Measurements from ENCODE around the gene ZNF670. TPM values are rescaled to one million over a fixed set of nuclear protein-coding genes. Genes with fewer than 3 reads are reported as not detected.

Gene ZNF670
- total RNA-seq, 2 donors from 2014 or later, result 1.7 to 2.6 TPM

GRCh38 chr1:247118946-247119446 is 40.4 kb upstream of the ZNF670 start:
- Histone ChIP-seq H3K9ac (ENCODE audit: low read depth in 2 of 2, low read length in 2 of 2) (no peak overlapping the region), H3K4me1 (no peaks in the 10 kb centered on the region), H3K9me3 (no peaks in the 10 kb centered on the region), H3K27me3 (no peaks in the 10 kb centered on the region), H3K4me3 (no peak overlapping the region), H3K27ac (no peak overlapping the region), H3K36me3 (no peaks in the 10 kb centered on the region)
- TF ChIP-seq CTCF (IDR thresholded peaks at IDR 0.05), result peak; percentile 22
- DNase-seq, result no peak
- intact Hi-C loops (cut with DNase I), result no loop called here

- Histone ChIP-seq H3K36me3 (no peaks in the 10 kb centered on the region), H3K9ac (ENCODE audit: low read depth in 2 of 2, low read length in 2 of 2) (no peak overlapping the region), H3K4me1 (no peaks in the 10 kb centered on the region), H3K9me3 (no peaks in the 10 kb centered on the region), H3K27me3 (no peaks in the 10 kb centered on the region), H3K27ac (no peak overlapping the region), H3K4me3 (no peak overlapping the region)
- no peak for TF ChIP-seq CTCF (IDR thresholded peaks at IDR 0.05)
- no peak for DNase-seq
- intact Hi-C loops (cut with DNase I), result no loop called here
Observed at GRCh38 chr1:247115545-247115944, 36.9 kb upstream of the ZNF670 start.

- no peaks in the 10 kb centered on the region for H3K9me3 ChIP-seq
- H3K4me3 ChIP-seq, result no peak overlapping the region
- H3K27ac ChIP-seq, result no peak overlapping the region
- no peaks in the 10 kb centered on the region for H3K36me3 ChIP-seq
- no peak overlapping the region for H3K9ac ChIP-seq (ENCODE audit: low read depth in 2 of 2, low read length in 2 of 2)
- H3K4me1 ChIP-seq, result no peaks in the 10 kb centered on the region
- intact Hi-C loops (cut with DNase I), result no loop called here
- H3K27me3 ChIP-seq, result no peaks in the 10 kb centered on the region
- TF ChIP-seq CTCF (IDR thresholded peaks at IDR 0.05), result no peak
- no peak for DNase-seq
Observed at GRCh38 chr1:247115141-247115510, 36.5 kb upstream of the ZNF670 start.

- Histone ChIP-seq H3K27ac (no peak overlapping the region), H3K4me3 (no peak overlapping the region), H3K9me3 (no peaks in the 10 kb centered on the region), H3K27me3 (no peaks in the 10 kb centered on the region), H3K4me1 (no peaks in the 10 kb centered on the region), H3K9ac (ENCODE audit: low read depth in 2 of 2, low read length in 2 of 2) (no peak overlapping the region), H3K36me3 (no peaks in the 10 kb centered on the region)
- intact Hi-C loops (cut with DNase I), result no loop called here
- DNase-seq, result no peak
- no peak for TF ChIP-seq CTCF (IDR thresholded peaks at IDR 0.05)
Observed at GRCh38 chr1:247114351-247115140, 35.9 kb upstream of the ZNF670 start.

GRCh38 chr1:247113733-247114271 is 35.2 kb upstream of the ZNF670 start:
- intact Hi-C loops (cut with DNase I), result no loop called here
- DNase-seq, result no peak
- no peak overlapping the region for H3K27ac ChIP-seq

More at GRCh38 chr1:247113733-247114271, 35.2 kb upstream of the ZNF670 start:
- H3K4me3 ChIP-seq, result no peak overlapping the region
- no peaks in the 10 kb centered on the region for H3K36me3 ChIP-seq
- no peak for TF ChIP-seq CTCF (IDR thresholded peaks at IDR 0.05)
- H3K4me1 ChIP-seq, result no peaks in the 10 kb centered on the region
- no peak overlapping the region for H3K9ac ChIP-seq (ENCODE audit: low read depth in 2 of 2, low read length in 2 of 2)
- no peaks in the 10 kb centered on the region for H3K9me3 ChIP-seq
- no peaks in the 10 kb centered on the region for H3K27me3 ChIP-seq
